ENCODE data around the gene HNRNPD. TPM values are rescaled to one million over a fixed set of nuclear protein-coding genes. Genes with fewer than 3 reads are reported as not detected.
"Not testable (repeated sequence)": the region's sequence is repeated elsewhere in the genome, so short reads cannot be mapped to it uniquely, and the experiment has no call there.

The HNRNPD gene
- total RNA-seq, 1 donor from 2014 or later, result 51.7 TPM

- Histone ChIP-seq H3K27me3 (ENCODE audit: control insufficient read depth in 3 of 3, insufficient read depth in 3 of 3, low read length in 3 of 3) (no peaks in the 10 kb centered on the region), H3K4me3 (ENCODE audit: low read length in 3 of 3) (no peak overlapping the region), H3K9me3 (ENCODE audit: control insufficient read depth in 3 of 3, low read length in 3 of 3) (no peaks in the 10 kb centered on the region), H3K27ac (ENCODE audit: low read depth, low read length) (no peak overlapping the region), H3K4me1 (ENCODE audit: control insufficient read depth in 3 of 3, insufficient read depth in 3 of 3, low read length in 3 of 3) (peaks cover 12 to 26% (median 24%) of the 10 kb centered on the region in 3 donors), H3K36me3 (ENCODE audit: control insufficient read depth in 3 of 3, insufficient read depth in 3 of 3, low read length in 3 of 3) (peaks cover 4 to 16% (median 15%) of the 10 kb centered on the region in 3 donors), H3K9ac (ENCODE audit: low read depth in 1 of 3, low read length in 3 of 3) (no peak overlapping the region)
Measured at GRCh38 chr4:82360298-82361177, 13.3 kb downstream of the HNRNPD start.

GRCh38 chr4:82358847-82359246 is 14.9 kb downstream of the HNRNPD start:
- Histone ChIP-seq H3K27ac (ENCODE audit: low read depth, low read length) (peak overlapping the region; percentile 15), H3K4me1 (ENCODE audit: control insufficient read depth in 3 of 3, insufficient read depth in 3 of 3, low read length in 3 of 3) (peaks cover 10 to 20% (median 16%) of the 10 kb centered on the region in 3 donors), H3K4me3 (ENCODE audit: low read length in 3 of 3) (no peak overlapping the region), H3K9ac (ENCODE audit: low read depth in 1 of 3, low read length in 3 of 3) (no peak overlapping the region), H3K27me3 (ENCODE audit: control insufficient read depth in 3 of 3, insufficient read depth in 3 of 3, low read length in 3 of 3) (no peaks in the 10 kb centered on the region), H3K36me3 (ENCODE audit: control insufficient read depth in 3 of 3, insufficient read depth in 3 of 3, low read length in 3 of 3) (peaks cover 8 to 31% (median 27%) of the 10 kb centered on the region in 3 donors), H3K9me3 (ENCODE audit: control insufficient read depth in 3 of 3, low read length in 3 of 3) (no peaks in the 10 kb centered on the region)

DNA sequence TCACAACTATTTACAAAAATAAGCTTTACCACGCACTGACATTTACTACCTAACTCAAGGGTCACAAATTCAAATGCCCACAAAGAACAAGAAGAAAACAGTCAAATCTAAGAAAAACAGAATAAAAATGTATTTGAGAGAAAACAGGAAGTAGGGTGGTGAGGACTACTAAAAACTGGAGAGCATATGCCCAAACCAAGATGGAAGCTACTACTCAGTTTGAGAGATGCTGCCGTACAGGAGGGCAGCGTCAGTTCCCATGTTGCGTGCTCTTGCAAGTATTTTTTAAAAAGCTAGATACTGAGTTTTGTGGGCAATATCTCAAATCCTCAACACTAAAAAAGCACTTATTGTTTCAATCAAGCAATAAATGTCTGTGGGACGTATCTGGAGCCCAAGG is 16.2 kb downstream of the HNRNPD start:
- peaks cover 8 to 18% (median 8%) of the 10 kb centered on the region in 3 donors for H3K4me1 ChIP-seq (ENCODE audit: control insufficient read depth in 3 of 3, insufficient read depth in 3 of 3, low read length in 3 of 3)
- peaks cover 8 to 35% (median 27%) of the 10 kb centered on the region in 3 donors for H3K36me3 ChIP-seq (ENCODE audit: control insufficient read depth in 3 of 3, insufficient read depth in 3 of 3, low read length in 3 of 3)
- no peaks in the 10 kb centered on the region for H3K9me3 ChIP-seq (ENCODE audit: control insufficient read depth in 3 of 3, low read length in 3 of 3)

GRCh38 chr4:82354788-82355187 is 19.0 kb downstream of the HNRNPD start:
- Histone ChIP-seq H3K27ac (ENCODE audit: low read depth, low read length) (no peak overlapping the region), H3K36me3 (ENCODE audit: control insufficient read depth in 3 of 3, insufficient read depth in 3 of 3, low read length in 3 of 3) (peaks cover 8 to 41% (median 32%) of the 10 kb centered on the region in 3 donors), H3K9ac (ENCODE audit: low read depth in 1 of 3, low read length in 3 of 3) (no peak overlapping the region), H3K27me3 (ENCODE audit: control insufficient read depth in 3 of 3, insufficient read depth in 3 of 3, low read length in 3 of 3) (no peaks in the 10 kb centered on the region), H3K4me3 (ENCODE audit: low read length in 3 of 3) (no peak overlapping the region), H3K4me1 (ENCODE audit: control insufficient read depth in 3 of 3, insufficient read depth in 3 of 3, low read length in 3 of 3) (peaks cover 0 to 7% (median 0%) of the 10 kb centered on the region in 3 donors), H3K9me3 (ENCODE audit: control insufficient read depth in 3 of 3, low read length in 3 of 3) (no peaks in the 10 kb centered on the region)

More for the DNA sequence above, 16.2 kb downstream of the HNRNPD start:
- Histone ChIP-seq H3K27me3 (ENCODE audit: control insufficient read depth in 3 of 3, insufficient read depth in 3 of 3, low read length in 3 of 3) (no peaks in the 10 kb centered on the region), H3K9ac (ENCODE audit: low read depth in 1 of 3, low read length in 3 of 3) (no peak overlapping the region), H3K27ac (ENCODE audit: low read depth, low read length) (no peak overlapping the region), H3K4me3 (ENCODE audit: low read length in 3 of 3) (no peak overlapping the region)

GRCh38 chr4:82352825-82353366 is 20.9 kb downstream of the HNRNPD start:
- Histone ChIP-seq H3K9me3 (ENCODE audit: control insufficient read depth in 3 of 3, low read length in 3 of 3) (no peaks in the 10 kb centered on the region), H3K9ac (ENCODE audit: low read depth in 1 of 3, low read length in 3 of 3) (no peak overlapping the region), H3K4me3 (ENCODE audit: low read length in 3 of 3) (no peak overlapping the region), H3K36me3 (ENCODE audit: control insufficient read depth in 3 of 3, insufficient read depth in 3 of 3, low read length in 3 of 3) (peaks cover 8 to 41% (median 36%) of the 10 kb centered on the region in 3 donors), H3K27me3 (ENCODE audit: control insufficient read depth in 3 of 3, insufficient read depth in 3 of 3, low read length in 3 of 3) (no peaks in the 10 kb centered on the region), H3K27ac (ENCODE audit: low read depth, low read length) (no peak overlapping the region), H3K4me1 (ENCODE audit: control insufficient read depth in 3 of 3, insufficient read depth in 3 of 3, low read length in 3 of 3) (no peaks in the 10 kb centered on the region)

GRCh38 chr4:82352118-82352824 is 21.5 kb downstream of the HNRNPD start:
- Histone ChIP-seq H3K27ac (ENCODE audit: low read depth, low read length) (no peak overlapping the region), H3K4me1 (ENCODE audit: control insufficient read depth in 3 of 3, insufficient read depth in 3 of 3, low read length in 3 of 3) (no peaks in the 10 kb centered on the region), H3K27me3 (ENCODE audit: control insufficient read depth in 3 of 3, insufficient read depth in 3 of 3, low read length in 3 of 3) (no peaks in the 10 kb centered on the region), H3K4me3 (ENCODE audit: low read length in 3 of 3) (no peak overlapping the region), H3K9ac (ENCODE audit: low read depth in 1 of 3, low read length in 3 of 3) (no peak overlapping the region), H3K9me3 (ENCODE audit: control insufficient read depth in 3 of 3, low read length in 3 of 3) (no peaks in the 10 kb centered on the region), H3K36me3 (ENCODE audit: control insufficient read depth in 3 of 3, insufficient read depth in 3 of 3, low read length in 3 of 3) (peaks cover 8 to 42% (median 36%) of the 10 kb centered on the region in 3 donors)

DNA sequence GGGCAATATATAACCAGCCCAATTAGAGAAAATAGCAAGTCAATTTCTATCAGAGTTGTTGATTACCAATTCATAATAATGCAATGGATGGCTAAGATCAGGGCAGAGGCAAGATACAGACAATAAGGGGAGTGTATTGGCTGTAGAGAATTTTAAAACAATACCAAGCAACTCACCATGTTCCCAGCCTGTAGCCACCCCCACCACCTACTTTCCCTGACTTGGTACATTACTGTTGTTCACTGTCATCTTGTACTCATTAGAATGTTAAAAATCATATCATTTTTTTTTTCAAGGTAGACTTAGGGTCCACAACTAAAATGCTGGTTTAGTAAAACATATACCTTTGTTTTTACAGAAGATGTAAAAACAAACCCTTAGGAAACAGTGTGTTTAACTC is 27.7 kb downstream of the HNRNPD start:
- H3K9me3 ChIP-seq (ENCODE audit: control insufficient read depth in 3 of 3, low read length in 3 of 3), result no peaks in the 10 kb centered on the region
- H3K4me3 ChIP-seq (ENCODE audit: low read length in 3 of 3), result no peak overlapping the region
- no peak overlapping the region for H3K9ac ChIP-seq (ENCODE audit: low read depth in 1 of 3, low read length in 3 of 3)
- no peak overlapping the region for H3K27ac ChIP-seq (ENCODE audit: low read depth, low read length)
- H3K4me1 ChIP-seq (ENCODE audit: control insufficient read depth in 3 of 3, insufficient read depth in 3 of 3, low read length in 3 of 3), result no peaks in the 10 kb centered on the region
- no peaks in the 10 kb centered on the region for H3K27me3 ChIP-seq (ENCODE audit: control insufficient read depth in 3 of 3, insufficient read depth in 3 of 3, low read length in 3 of 3)
- H3K36me3 ChIP-seq (ENCODE audit: control insufficient read depth in 3 of 3, insufficient read depth in 3 of 3, low read length in 3 of 3), result peaks cover 0 to 8% (median 5%) of the 10 kb centered on the region in 3 donors

- H3K27ac ChIP-seq (ENCODE audit: low read depth, low read length), result no peak overlapping the region
- H3K9ac ChIP-seq (ENCODE audit: low read depth in 1 of 3, low read length in 3 of 3), result no peak overlapping the region
- no peaks in the 10 kb centered on the region for H3K9me3 ChIP-seq (ENCODE audit: control insufficient read depth in 3 of 3, low read length in 3 of 3)
Measured at GRCh38 chr4:82335043-82335442, 38.7 kb downstream of the HNRNPD start.

DNA sequence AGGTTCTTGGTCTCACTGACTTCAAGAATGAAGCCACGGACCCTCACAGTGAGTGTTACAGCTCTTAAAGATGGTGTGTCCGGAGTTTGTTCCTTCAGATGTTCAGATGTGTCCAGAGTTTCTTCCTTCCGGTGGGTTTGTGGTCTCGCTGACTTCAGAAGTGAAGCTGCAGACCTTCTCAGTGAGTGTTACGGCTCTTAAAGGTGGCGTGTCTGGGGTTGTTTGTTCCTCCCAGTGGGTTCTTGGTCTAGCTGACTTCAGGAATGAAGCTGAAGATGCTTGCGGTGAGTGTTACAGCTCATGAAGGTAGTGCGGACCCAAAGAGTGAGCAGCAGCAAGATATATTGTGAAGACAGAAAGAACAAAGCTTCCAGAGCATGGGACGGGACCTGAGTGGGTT is 40.1 kb downstream of the HNRNPD start:
- H3K27me3 ChIP-seq (ENCODE audit: control insufficient read depth in 3 of 3, insufficient read depth in 3 of 3, low read length in 3 of 3); H3K9me3 ChIP-seq (ENCODE audit: control insufficient read depth in 3 of 3, low read length in 3 of 3); H3K9ac ChIP-seq (ENCODE audit: low read depth in 1 of 3, low read length in 3 of 3); H3K4me3 ChIP-seq (ENCODE audit: low read length in 3 of 3); H3K36me3 ChIP-seq (ENCODE audit: control insufficient read depth in 3 of 3, insufficient read depth in 3 of 3, low read length in 3 of 3); H3K27ac ChIP-seq (ENCODE audit: low read depth, low read length); H3K4me1 ChIP-seq (ENCODE audit: control insufficient read depth in 3 of 3, insufficient read depth in 3 of 3, low read length in 3 of 3): not testable (repeated sequence)

More at GRCh38 chr4:82335043-82335442, 38.7 kb downstream of the HNRNPD start:
- H3K36me3 ChIP-seq (ENCODE audit: control insufficient read depth in 3 of 3, insufficient read depth in 3 of 3, low read length in 3 of 3), result no peaks in the 10 kb centered on the region
- no peaks in the 10 kb centered on the region for H3K27me3 ChIP-seq (ENCODE audit: control insufficient read depth in 3 of 3, insufficient read depth in 3 of 3, low read length in 3 of 3)
- H3K4me1 ChIP-seq (ENCODE audit: control insufficient read depth in 3 of 3, insufficient read depth in 3 of 3, low read length in 3 of 3), result no peaks in the 10 kb centered on the region
- H3K4me3 ChIP-seq (ENCODE audit: low read length in 3 of 3), result no peak overlapping the region

DNA sequence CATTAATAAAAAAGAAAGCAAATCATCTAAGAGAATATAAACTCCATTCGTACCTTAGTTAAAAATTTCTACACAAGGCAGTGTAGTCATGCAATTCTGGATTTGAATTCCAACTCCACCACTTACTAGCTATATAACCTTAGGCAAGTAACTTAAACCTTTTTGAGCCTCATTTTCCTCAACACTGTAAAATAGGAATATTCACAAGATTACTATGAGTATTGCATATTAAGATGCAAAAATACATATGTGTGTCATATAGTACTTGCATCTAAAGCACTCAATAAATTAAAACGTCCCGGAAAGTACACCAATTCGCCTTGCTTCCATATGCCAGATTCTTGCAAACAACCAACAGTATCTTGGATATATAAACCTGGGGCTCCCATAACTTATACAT is 42.0 kb downstream of the HNRNPD start:
- H3K27me3 ChIP-seq (ENCODE audit: control insufficient read depth in 3 of 3, insufficient read depth in 3 of 3, low read length in 3 of 3), result no peaks in the 10 kb centered on the region
- H3K4me3 ChIP-seq (ENCODE audit: low read length in 3 of 3), result no peak overlapping the region
- no peak overlapping the region for H3K9ac ChIP-seq (ENCODE audit: low read depth in 1 of 3, low read length in 3 of 3)
- H3K4me1 ChIP-seq (ENCODE audit: control insufficient read depth in 3 of 3, insufficient read depth in 3 of 3, low read length in 3 of 3), result no peaks in the 10 kb centered on the region
- no peak overlapping the region for H3K27ac ChIP-seq (ENCODE audit: low read depth, low read length)
- H3K36me3 ChIP-seq (ENCODE audit: control insufficient read depth in 3 of 3, insufficient read depth in 3 of 3, low read length in 3 of 3), result no peaks in the 10 kb centered on the region
- no peaks in the 10 kb centered on the region for H3K9me3 ChIP-seq (ENCODE audit: control insufficient read depth in 3 of 3, low read length in 3 of 3)

All from skeletal muscle tissue (tissue), 4 donors.